Measurements from ENCODE around the gene CHRND.

The CHRND gene

DNA sequence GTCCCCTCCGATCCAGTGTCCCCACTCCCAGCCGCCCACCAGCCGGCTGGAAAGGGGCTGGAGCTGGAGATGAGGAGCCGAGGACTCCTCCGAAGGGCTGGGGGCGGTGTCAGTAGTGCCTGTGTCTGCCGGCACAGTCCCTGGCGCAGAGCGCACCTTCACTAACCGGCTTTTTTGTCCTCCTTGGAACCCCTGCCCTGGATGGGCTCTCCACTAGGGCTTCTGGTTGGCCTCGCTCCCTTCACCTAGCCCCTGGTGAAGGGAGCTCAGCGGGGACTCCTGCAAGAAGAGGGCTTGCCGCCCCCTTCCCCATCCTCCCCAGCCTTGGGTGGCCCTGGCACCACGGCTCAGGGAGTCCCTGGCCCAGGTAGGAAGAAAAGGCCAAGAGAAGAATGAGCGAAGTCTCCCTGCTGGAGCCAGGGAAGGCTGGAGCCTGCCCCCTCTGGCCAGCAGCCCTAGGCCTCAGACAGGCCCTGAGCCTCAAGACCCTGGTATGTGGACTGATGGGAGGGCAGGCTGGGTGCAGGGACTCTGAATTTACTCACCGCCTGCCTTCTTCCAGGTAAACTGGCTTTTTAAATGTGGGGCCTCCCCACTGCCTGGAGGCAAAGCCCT, 37.8 kb upstream of the CHRND start:
- no peak for DNase-seq (ENCODE audit: low read depth)

DNA sequence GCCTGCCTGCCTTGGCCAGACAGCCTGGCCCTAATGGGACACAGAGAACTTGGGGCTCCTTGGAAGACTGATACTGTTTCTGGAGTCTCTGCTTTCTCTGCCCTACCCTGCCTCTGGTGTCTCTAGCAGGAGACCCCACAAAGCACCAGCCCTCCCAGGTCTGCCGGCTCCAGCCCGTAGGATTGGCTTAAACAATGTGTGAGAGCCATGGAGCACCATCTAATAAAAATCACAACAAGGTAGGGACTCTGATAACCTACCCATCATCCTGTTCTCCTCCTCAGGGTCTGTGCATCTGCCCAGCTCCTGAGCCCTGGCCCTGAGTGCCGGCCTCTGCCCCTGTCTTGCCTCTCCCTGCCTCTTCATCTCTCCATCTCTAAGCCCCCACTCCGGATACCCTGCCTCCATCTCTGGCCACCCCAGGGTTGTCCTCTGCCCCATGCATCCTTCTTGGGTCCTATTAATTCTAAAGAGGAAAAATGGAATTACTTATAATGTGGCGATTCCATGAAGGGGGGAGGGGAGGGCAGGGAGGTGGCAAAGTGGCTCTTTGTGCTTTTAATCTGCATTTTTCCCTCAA, 37.1 kb upstream of the CHRND start:
- DNase-seq (ENCODE audit: low read depth): no peak

DNA sequence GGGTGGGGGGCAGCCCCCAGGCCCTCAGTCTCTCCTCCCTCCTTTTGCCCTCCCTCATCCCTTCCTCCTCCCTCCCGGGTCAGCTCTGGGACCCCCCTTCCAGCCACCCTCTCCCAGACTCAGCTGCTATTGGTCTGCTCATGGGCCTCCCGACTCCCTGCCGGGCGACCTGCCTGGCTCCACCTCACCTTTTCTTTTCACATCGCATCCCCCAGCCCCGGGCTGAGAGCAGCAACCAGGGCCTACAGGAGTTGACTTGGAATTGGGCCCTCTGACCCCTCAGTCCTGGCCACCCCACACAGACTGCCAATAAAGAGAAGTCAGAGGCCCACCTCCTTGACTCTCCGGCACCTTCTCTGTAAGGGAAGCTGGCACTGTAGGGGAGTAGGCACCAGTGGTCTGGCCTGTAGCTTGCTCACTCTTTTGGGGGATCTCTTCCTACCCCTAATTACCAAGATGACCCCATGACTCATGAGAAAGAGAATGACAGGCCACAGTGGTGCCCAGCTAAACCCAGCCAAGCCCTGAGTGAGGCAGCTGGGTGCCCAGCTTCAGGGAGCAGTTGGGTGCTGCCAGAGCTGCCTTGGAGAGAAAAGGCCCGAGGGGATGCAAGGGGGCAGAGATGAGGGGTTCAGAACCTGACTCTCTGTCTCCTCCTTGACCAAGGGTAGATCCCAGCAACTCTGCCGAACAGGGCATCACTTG, 36.3 kb upstream of the CHRND start:
- no peak for DNase-seq (ENCODE audit: low read depth)

DNA sequence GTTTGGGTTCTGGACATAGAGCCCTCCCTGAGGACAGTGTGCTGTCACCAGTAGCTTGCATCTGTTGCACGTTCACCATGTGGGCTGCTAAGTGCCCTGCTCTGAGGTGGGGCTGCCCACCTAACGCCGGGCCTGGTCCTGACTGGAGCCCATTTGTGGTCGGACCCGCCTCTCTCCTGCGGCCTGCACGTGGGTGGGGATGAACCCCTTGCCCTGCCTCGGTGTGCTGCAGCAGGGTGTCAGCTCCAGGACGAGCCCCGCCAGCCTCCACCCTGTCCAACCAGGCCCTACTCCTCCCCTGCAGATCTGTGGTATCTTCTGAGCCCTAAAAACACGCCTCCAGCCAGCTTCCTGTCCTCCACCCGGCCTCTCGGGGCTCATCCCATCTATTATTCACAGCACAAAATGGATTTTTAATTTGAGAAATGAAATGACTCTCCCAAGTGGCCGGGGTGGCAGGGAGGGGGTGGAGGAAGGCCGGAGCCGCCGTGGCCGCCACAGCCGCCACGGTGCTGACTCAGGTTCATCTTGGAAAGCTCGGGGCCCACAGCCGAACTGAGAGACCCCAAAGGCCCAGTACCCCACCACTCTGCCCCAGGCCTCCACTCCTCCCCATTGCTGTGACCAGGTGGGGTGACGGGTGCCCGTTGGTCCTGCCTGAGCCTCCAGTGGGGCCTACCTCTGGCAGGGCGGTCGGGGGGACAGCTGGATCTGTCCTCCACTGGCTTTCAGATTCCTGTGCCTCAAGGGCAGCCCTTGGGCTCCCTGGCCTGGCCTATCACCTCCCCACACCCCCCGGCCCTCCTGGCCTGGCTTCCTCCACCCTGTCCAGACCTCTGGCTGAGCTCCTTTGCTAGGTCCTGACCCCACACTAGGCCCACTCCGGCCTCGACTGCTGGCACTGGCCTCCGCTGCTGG, 35.5 kb upstream of the CHRND start:
- no peak for DNase-seq (ENCODE audit: low read depth)

DNA sequence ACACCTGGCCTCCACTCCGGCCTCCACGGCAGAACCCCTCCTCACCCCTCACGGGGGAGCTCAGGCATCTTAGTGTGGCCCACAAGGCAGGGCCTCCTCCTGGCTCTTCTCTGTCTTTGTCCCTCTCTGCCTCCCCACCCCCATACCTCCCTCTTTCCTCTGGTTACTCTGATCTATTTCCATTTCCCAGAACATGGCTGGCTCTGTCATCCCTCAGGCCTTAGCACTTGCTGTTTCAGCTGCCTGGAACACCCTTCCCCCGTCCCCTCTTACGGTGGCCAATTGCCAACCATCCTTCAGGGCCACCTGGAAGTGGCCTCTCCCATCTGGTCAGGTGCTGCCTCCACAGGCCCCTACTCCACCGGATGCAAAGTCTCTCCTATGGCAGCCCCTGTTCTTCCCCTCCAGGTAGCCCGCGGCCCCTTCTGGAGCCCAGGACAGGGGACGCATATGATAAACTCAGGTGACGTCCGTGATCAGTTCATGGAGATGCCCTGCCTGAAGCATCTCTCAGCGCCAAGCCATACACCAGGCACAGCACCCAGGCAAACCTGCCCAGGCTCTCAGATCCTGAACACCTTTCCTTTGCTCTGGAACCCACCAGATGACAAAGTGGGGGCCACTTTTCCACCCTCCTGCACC, 34.7 kb upstream of the CHRND start:
- no peak for DNase-seq (ENCODE audit: low read depth)

DNA sequence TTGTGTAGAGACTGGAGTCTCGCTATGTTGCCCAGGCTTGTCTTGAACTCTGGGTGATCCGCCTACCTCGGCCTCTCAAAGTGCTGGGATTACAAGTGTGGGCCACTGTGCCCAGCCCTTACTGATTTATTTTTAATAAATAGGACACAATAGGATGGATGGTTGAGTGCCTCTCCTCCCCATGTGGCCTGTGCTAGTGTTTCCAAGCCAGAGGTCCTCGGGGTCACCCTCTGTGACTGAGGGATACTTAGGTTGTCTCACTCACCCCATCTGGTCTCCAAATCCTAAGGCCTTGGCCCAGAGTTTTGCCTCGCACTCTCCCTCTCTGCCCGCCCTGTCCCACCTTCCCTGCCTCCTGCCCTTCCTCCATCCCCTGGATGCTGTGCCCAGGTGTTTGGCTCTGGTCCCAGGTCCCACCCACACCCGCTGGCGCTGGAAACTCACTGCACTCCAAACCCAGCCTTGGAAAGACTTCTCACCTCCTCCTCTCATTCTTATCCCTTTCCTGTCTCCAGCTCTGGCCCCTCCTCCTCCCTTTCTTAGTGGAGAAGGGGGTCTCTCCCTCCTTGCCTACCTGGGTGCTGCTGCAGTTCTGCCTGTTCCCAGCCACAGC, 33.6 kb upstream of the CHRND start:
- no peak for DNase-seq (ENCODE audit: low read depth)

DNA sequence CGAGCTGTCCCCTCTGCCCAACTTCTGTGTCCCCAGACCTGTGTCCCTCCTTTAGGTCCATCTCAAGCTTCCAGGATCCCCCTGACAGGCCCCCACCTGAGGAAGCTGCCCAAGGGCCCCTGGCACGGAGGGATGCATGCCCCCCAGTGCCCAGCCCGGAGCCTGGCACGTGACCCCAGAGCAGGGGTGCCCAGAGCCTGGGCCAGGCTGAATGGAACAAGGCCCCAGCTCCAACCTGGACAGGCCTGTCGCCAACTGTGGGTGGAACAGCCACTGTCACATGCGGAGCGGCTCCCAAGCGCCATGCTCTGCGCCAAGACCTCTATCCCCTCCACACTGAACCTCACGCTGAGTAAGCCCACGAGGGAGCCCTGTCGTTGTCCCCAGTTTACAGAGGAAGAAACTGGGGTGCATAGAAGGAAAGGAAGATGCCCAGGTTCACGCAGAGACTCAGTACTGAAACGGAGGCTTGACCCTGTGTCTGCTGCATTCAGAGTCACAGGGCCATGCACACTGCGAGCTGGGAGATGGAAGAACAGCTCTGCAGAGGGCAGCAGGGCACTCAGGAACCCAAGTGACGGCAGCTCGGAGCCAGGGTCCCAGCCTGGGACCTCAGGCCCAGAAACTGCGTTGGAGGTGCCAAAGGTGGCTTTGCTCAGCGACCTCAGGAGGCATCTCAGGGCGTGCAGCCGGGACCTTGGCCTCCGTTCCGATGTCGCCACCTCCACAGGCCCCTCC, 32.8 kb upstream of the CHRND start:
- no peak for DNase-seq (ENCODE audit: low read depth)

DNA sequence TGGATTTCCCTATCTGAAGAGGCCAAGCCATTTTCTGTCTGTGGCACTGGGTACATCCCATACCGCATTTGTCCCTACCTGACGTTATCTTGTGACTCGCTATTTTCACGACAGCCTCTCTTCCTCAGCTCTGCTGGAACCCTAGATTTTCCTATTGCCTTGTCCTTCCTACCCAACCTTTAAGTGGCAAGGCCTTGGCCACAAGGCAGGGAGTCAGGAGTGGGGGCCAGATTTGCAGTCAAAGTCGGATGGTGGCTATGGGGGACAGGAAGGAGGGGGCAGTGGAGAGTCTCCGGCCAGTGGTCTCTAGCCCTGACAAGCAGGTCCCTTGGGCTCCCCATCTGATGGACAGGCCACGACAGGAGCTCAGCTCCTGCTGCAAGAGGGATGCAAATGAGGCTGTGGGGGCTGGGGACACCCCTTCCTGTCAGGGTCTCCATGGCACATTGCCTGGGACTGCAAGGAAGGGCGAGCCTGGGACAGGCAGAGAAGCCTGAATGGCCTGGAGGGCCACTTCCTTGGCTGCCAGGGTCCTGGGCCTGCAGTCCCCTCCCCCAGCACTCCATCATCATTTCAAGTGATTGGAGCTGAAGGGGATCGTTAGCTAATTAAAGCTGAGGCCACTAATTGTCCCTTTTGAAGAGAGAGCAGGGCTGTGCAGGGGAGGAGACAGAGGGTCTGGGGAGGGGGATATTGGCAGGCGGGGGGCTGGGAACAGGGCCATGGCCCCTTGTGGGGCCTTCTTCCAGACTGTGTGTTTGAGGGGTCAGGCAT, 32.1 kb upstream of the CHRND start:
- DNase-seq (ENCODE audit: low read depth): no peak

DNA sequence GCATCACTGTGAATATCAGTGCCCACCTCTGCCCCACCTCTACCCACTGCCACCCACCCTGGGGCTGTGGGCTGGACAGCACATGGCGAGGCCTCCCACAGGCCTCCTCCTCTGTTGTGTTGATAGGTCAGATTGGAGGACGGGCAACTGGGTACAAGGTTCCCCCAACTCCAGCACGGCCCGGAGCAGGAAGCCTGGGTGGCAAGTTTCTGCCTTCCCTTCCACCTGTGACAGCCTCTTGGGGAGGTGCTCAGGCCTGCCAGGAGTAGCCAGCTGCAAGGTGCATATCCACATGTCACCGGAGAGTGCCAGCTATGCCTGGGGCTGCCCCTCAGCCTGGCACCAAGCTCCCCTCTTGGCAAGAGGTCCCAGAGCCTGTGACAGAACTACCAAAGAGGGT, 31.4 kb upstream of the CHRND start:
- no peak for DNase-seq (ENCODE audit: low read depth)

DNA sequence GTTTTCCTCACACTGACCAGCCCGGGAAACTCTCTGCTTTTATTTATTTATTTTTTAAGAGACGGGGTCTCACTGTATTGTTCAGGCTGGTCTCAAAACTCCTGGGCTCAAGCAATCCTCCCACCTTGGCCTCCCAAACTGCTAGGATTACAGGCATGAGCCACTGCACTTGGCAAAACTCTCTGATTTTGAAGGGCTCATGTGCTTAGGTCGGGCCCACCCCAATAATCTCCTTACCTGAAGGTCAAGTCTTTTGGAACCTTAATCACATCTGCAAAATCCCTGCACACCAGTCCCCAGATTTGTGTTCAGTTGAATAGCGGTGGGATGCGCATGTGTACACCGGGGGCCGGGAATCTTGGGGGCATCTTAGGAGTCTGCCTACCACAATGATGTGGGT, 30.7 kb upstream of the CHRND start:
- DNase-seq (ENCODE audit: low read depth): no peak

DNA sequence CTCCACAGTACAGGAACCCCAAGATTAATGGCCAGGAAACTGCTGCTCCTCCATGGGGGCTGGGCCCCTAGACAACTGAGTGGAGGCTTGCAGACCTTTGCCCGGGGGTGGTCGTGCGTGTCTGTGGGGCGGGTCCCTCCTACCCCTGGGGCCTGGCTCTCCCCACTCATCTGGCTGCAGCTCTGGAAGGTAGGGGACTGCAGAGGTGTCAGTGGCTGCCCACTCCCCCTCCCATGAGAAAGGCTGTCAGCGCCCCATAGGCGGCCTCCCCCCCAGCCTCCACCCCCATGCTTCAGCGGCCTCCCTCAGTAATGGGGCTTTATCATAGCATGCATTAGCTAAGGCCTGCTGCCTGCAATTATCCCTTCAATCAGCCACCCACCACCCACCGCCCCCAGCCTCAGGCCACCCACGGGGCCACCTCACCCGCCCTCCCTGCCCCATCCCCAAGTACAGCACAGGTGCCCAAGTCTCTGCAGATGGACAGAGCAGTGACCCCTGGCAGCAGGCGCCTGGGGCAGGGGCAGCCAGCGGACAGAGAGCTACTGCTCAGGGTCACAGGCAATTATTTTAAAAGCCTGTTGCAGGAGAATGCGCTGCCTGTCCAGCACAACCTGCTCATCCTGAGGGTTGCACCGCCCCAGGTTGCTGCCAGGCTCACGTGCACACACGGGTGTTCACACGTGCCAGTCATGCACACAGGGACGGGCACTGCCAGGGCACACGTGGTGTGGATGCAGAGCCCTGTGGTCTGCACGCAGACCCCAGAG, 29.3 kb upstream of the CHRND start:
- DNase-seq (ENCODE audit: low read depth): no peak

DNA sequence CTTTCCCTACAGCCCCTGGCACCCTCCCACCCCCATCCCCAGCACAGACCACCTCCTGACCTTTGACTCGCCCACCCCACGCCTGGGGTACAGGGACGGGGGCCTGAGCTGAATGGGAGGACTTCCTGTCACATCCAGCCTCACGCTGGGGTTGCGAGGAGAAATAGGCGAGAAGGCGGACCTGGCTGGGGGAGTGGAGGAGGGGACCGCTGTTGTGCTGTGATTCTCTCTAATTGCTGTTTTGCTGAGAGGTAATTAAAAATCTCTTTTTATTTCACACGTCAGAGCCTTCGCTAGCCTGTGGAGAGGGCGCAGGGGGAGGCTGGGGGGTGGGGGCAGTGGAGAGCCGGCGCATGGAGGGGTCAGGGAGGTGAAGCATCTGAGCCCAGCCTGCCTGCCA, 28.6 kb upstream of the CHRND start:
- DNase-seq (ENCODE audit: low read depth): no peak

DNA sequence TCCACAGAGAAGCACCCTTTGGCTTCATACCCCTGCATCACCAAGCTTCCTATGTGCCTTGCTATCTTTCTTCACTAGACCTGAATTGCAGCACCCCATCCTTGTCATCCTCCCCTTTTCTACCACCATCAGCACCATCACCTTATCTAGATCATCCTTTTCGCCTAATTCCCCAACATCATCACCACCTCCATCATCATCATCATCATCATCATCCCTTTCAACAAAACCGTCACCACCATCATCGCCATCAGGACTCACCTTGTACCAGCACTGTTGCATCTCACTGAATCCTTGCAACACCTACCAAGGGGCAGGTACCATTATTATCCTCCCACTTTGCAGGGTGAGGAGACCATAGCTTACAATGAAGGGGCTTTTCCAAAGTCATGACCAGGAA, 27.5 kb upstream of the CHRND start:
- DNase-seq (ENCODE audit: low read depth): no peak

DNA sequence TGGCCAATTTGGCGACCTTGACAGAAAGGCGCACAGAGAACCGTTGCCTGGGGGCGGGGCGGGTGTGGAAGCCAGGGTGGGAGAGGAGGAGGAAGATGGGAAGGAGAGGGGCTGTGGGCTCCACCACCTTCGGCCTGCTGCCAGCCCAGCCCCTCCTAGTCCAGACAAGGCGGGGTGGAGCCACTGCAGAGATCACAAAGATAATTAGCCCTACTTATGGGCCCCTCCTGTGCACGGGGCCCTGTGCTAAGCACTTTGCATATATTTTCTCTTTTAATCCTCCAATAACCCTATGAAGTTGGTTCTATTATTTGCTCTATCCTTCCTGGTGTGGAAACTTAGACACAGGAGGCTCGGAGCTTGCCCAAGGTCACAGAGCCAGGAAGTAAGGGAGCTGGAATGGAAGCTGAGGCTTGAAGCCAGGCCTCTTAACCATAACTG, 24.6 kb upstream of the CHRND start:
- DNase-seq (ENCODE audit: low read depth): no peak

DNA sequence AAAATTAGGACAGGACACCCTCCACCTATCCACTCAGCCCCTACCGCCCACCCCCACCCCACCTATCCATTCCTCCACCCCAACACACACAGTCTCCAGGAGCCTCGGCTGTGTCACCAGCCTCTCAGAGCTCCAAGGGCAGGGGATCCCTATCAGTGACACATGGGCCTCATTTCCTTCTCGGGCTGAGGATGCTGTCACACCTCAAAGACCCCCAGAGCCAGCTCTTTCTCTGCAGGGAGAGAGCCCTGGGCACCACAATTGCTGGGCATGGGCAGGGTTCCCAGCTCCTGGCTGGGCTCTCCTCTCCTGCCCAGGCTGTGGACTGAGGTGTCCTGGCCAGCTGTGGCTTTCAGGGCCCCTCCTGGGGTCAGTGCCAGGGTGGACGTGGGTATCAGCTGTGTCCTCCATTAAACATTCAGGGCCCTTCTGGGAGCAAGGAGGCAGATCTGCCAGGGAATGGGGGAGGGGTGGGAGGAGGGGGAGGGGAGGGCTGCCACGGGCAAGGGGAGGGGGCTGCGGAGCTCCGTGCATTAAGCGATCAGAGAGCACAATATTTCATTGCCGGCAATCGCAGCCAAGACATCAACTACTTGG, 24.1 kb upstream of the CHRND start:
- no peak for DNase-seq (ENCODE audit: low read depth)

DNA sequence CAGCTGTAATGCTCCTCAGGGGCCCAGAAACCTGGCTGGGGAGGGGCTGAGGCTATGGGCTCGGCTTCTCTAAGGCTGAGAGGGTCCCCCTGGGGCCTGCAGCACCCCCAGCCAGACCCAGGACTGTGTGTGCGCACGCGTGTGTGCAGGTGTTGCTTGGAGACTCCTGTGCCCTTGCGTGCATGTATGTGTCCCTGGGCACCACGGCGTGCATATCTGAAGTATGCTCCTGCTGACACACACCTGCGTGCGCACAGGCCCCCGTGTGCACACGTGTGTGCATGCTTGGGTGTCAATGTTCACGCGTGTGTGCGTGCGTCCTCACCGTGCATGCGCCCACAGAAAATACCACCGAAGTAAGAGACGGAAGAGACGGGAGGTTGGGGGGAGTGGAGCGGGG, 23.4 kb upstream of the CHRND start:
- no peak for DNase-seq (ENCODE audit: low read depth)

DNA sequence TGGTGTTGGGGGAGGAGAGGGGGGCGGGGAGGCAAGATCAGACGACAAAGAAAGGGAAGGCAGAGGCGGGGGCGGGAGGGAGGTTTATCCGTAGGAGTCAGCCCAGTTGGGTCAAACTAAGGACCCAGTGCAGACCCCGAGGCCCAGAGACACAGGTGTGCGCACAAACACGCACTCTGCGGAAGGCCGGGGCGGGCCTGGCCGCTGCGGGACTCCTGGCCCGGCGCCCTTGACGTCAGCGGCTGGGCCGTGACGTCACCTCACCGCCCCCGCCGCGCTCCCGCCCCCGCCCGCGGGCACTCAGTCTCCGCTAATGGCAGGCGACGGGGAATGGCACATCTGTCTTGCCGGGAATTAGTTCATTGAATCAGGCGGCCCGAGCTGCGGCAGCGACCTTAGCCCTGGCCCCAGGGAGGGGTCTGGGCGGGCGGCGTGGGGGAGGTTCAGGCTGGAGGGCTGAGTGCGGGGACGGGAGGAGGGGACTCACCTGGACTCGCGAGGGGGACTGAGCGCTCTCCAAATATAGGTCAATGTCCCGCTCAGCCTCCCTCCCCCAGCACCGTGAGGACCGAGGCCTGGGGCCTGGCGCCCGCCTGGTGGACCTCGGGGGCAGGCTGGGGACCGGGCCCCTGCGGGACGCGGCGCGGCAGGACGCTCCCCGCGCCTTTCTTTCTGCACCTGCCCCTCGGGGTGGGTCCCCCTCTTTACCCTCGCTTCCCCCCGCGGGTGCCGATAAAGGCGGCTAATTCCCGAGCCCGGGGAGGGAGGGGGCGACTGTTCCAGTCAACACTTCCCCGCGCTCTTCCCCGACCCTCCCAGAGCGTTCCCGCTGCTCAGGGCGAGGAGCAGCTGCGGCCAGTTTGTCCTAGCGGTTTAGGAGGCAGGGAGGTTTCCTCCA, 22.8 kb upstream of the CHRND start:
- no peak for DNase-seq (ENCODE audit: low read depth)

DNA sequence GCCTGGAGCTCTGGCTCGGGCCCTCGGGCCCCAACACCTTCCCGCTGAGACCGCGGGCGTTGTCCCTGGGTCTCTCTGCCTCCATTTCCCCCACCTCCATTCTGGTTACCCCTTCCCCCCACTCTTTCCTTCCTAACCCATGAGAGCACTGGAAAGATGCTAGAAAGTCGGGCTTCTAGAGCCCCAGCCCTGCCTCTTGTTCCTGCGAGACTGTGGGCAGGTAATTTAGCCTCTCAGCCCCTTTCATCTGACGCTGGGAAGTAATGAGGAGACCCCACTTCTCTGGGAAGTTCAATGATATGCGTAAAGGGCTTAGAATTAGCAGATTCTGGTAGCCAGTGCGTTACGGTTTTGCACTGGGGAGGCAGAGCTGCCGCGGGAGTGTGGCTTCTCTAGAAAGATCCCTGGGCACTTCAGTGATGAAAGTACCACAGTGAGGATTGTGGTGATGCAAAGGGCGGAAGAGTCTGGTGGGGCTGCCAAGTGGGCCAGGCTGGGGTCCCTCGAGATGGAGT, 22.1 kb upstream of the CHRND start:
- DNase-seq (ENCODE audit: low read depth): no peak
